DMS79 treated with DMSO at 0.1 percent for 48 hours (cell line): Measurements from ENCODE around the gene C18orf32.
"Not testable (repeated sequence)": the region's sequence is repeated elsewhere in the genome, so short reads cannot be mapped to it uniquely, and the experiment has no call there.

Experiments
- DNase-seq: peaks from one replicate; lab custom pipeline; 2025; lab: John Stamatoyannopoulos, UW

The C18orf32 gene

DNA sequence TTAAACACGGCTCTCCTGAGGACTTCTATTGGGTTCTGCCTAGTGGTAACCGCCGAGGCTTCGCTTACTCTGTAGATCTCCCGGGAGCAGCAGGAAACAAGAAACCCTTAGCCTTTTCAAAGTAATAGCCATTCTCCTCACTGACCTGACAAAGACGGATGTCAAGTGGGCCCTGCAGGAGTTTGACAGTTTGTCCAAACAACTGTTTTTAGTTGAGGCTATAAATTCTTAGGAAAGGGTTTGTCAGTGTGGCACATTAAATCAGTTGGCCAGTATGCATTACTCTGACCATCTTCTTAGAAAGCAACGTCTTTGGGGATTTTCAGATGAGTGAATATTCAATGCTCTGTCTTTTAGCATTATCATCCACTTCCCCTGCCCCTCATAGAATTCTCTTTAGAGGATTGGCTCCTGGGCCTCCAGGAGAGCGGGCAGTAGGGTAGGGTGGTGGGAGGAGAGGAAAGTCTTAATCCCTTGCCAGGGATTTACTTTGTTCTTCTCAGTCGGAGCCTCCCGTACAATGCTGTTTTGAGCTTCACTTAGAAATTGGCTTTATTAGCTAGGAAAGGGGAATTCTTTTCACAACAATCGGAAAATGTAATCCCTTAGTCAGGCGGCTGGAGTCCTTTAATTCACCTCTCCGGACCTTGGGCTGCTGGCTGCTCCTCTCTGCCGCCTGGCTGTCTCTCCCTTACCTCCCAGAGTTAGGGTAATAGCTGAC is 13.3 kb upstream of the C18orf32 start:
- no peak for DNase-seq

DNA sequence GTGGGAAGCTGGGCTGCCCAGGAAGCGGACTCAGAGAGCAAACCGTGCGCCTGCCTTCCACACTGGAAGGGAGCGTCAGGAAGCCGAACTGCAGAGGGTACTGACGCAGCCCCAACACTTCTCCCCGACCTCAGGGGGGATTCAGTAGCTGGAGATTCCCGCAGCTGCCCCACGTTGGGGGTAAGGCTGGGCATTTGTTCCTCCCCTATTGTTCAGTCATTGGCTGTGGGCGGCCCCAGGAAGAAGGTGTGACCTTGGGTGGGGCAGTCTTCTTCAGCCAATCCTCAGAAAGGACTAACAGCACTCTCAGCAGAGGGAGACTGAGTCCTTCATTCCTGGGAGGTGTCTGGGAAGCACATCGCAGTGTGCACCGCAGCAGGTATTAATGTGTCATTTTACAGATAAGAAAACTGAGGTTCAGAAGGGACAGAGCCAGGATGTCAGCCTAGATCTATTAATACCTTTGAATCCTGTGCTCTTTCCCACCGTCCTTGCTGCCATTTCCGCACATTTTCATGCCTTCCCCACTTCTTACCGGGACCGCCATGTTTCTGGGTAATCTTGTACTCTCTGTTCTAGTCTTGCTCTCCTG is 12.1 kb upstream of the C18orf32 start:
- no peak for DNase-seq

DNA sequence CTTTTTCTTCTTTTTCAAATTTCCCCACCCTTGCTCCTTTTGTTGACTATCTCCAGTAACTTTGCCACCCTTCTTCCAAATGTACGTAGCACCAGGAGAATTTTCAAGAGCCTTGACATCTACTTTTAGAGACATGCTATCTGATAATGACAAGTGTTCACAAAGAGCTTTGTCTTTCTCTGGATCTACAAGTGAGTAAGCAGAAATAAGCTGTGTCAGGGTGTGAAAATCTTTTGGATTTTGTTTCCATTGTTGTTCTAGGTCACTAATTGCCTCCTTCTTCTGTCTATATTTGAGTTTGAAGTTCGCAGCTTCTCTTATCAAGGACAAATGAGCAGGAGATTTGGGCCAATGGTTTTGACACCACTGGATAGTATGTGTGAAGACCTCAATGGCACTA is 8.4 kb upstream of the C18orf32 start:
- DNase-seq = no peak

DNA sequence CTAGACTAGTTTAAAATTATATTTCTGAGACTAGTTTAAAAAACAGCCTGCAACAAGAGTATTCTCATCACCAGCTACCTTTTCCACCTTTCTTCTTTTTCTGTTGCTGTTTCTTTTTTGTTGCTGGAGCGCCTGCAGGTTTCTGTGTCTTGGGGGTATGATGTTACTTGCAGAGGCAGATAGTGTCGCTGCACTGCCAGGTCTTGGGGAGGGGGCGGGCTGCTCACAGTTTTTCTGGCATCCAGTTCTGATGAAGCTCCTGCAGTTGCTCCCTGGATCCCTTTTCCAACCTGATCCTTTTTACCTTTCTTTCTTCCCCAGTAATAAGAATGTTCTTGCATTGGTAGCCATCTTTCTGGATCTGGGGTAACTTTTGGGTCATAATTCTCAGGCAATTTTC is 8.0 kb upstream of the C18orf32 start:
- no peak for DNase-seq

DNA sequence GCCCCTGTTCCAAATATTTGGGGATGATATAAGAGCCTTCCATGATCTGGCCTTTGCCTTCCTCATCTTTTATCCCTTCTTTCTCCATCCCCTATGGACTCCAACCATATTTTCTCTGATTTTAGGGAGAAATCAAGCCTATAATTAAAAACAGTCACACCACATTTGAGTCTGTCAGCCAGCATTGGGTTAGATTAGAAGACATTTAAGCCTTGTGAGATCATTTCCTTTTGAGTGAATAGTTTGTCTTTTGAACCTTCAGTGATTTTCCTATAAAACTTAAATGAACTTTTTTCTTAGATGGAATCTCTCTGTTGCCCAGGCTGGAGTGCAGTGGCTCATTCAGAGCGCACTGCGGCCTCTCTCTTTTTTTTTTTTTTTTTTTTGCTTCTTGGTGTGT is 7.6 kb upstream of the C18orf32 start:
- DNase-seq = no peak

DNA sequence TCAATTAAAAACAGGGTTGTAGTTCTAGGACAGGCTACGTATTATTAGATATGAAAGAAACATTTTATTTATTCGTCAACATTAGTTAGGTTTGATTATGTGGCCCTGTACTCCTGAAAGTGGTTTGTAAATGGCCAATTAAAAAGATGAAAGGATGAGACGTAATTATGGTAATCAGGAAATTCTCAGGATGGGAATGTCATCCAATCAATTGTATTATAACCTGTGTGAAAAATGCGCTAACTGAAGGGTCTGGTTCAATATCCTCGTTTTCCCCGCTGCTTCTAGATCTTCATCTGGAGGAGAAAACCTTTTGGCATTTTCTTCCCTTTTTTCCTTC is 5.6 kb upstream of the C18orf32 start:
- DNase-seq = no peak

DNA sequence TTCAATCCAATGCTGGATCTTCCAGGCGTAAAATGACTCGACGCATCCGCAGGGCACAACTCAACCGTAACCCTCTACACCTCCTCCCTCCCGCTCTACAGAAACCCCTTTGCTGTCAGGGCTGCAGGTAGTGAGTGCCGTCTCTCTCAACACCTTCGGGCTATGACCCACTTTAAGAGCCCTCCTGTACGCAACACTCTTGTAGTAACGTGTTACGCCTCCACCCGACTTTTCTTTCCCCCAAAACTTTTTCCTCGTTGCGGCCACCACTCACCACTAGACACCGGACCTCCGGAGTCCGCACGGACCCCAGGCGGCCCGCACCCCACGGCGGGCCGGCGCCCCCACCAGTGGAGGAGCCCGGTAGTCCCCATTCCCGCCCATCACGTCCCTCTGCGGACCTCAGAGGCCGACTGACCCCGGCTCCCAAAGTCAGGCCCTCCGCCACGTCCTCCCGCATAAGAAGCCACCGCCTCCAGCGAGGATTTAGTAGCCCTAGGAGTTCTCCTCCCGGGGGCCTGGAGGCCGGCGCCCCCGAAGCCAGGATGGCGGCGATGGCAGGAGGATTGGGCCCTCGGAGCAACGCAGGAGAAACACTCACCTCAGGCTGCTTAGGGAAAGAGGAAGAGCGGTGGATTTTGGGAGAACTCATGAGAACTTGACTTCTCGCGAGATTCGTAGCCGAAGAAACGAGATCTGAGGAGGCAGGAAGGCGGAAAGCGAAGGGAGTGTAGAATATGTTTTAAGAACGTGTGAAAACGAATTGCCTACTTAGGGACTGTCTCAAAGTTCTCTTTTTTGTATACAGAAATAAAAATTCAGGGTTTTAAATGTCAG is 5.0 kb upstream of the C18orf32 start, which contains the start of gene RPL17:
RPL17 (minus strand) TSS at position 609 of the 837 bp plus-strand sequence.
- DNase-seq = peak; percentile 97

DNA sequence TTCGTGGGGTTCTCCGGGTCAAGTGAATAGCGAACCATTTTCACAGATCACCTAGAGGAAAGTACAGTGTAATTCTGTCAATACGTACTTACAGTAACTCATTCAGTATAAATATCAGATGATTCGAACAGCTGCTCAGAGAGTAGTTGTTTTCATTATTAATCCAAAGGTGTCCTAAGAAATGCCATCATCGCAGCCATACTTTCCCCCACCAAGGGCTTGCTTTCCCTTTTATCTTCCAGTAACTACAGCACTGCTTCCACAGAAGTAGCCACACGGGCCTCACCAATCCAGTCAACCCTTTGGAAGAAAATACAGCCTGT is 4.5 kb upstream of the C18orf32 start:
- DNase-seq = no peak

DNA sequence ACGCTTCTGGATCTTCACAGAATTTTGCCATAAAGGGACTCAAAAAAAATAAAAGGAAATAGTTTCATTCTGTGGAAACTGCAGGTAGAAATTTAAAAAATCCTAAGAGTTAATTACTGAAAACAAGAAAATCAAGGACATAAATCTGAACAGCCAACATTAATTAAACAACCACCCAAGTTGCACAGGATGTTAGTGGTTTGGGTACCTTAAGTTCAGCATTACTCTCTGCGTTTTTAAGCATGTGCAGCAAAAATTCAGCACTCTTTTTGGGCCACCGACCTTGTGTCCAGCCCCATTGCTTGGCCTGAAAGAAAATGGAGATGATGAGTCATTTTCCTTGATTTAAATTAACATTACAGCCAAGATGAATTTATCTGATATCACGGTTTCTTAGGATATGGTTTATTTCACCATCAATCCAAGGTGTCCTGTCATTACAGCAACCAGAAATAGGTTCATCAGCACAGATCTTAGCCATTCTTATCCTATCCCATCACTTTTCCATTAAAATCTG is 3.3 kb upstream of the C18orf32 start:
- no peak for DNase-seq

DNA sequence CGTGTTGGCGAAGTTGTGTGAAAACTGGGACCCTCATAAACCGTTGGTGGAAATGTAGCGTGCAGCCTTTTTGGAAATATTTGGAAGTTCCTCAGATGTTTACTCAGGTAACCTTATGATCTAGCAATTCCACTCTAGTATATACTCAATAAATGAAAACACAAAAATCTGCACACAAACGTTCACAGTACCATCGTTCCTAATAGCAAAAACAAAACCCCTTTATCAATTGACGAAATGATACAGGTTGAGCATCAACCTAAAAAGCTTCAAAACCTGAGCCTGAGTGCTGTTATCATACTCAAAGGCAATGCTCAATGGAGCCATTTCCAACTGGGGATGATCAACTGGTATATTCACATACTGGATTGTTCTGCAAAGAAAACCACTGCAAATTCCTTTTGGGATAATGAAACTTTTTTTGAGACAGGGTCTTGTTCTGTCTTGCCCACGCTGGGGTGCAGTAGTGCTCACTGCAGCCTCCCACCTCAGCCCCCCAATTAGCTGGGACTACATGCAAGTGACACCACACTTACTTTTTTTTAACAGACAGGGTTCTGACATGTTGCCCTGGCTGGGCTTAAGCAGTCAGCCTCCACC is 777 bp upstream of the C18orf32 start:
- no peak for DNase-seq

DNA sequence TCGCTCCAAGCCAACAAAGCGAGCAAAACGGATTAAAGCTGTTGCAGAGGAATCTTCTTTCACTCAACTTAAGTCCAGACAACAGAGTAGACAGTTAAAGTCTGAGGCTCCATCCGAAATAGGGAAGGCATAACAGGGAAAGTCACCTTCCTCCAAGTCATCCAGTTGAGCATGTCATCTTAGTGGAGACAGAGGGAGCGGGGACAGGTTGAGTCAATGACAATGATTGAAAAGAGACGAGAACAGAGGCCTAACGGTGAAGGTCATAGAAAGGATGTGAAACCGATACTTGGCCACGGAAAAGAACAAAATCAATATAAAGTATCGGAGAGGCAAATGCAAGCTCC is 455 bp downstream of the C18orf32 start:
- DNase-seq = no peak

DNA sequence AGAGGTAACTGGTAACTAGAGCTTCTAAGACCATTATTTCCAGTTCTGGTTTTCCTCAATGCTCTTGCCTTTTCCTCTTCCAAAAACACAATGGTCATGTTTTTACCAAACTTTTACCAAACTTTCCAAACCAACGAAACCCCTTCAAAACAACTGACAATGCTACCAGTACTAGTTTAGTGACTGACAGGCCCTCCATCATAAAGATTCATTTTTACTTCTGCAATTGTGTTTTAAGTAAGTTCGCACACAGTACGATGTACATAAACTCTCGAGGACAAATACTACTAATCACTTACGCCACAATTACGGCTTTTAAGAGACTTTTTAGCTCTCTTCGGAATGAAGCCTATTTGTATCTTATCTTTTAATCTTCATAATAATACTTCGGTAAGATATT is 900 bp downstream of the C18orf32 start:
- DNase-seq = peak; percentile 12

DNA sequence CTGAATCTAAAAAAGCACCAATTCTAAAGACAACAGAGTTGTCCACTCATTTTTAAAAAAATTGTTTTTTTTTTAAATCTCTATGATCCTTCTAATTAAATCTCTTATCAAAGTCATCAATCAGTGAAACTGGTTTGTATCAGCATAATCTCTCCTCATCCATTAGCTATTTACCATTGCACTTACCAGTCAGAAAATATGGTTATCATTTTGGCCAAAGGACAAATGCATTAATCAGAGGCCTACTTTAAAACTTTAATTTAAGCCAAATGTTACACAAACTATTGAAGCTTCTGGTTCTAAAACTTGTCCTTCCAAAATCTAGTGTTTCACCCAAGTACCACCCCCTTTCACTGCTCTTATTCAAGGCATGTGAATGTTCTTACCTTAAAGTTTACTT is 3.8 kb downstream of the C18orf32 start:
- no peak for DNase-seq

DNA sequence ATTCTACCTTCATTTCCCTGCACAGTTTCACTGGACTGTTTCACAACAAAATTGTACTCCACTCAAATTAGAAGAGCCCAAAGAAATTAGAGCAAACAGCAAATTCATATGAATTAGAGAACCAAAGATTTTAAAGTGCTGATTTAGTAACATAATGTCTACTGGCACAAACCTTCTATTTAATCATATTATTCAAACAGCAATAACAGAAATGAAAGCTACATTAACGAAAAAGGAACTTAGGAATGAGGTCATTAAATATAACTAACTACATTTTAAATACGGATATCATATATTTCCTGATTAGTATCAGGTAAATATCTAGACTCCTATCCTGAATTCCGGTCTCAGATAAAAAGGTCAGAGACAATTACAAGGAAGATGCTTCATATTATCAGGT is 5.1 kb downstream of the C18orf32 start:
- DNase-seq = no peak

DNA sequence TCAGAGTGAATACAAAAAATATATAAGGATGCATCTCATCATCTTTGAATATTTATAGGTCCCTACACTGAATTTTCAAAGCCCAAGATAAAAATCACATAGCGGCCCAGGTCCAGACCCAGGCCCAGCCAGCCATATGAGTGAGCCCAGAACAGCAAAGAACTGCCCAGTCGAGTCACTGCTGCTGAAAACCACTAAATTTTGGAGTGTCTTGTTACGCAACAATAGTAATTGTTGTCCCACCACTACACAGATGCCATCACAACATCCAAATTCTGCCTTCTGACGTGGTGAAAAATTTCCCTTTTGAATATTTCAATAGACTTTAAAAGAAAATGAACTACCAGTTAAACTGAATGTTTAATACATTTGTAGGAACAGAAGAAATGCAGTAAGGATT is 5.7 kb downstream of the C18orf32 start:
- no peak for DNase-seq

DNA sequence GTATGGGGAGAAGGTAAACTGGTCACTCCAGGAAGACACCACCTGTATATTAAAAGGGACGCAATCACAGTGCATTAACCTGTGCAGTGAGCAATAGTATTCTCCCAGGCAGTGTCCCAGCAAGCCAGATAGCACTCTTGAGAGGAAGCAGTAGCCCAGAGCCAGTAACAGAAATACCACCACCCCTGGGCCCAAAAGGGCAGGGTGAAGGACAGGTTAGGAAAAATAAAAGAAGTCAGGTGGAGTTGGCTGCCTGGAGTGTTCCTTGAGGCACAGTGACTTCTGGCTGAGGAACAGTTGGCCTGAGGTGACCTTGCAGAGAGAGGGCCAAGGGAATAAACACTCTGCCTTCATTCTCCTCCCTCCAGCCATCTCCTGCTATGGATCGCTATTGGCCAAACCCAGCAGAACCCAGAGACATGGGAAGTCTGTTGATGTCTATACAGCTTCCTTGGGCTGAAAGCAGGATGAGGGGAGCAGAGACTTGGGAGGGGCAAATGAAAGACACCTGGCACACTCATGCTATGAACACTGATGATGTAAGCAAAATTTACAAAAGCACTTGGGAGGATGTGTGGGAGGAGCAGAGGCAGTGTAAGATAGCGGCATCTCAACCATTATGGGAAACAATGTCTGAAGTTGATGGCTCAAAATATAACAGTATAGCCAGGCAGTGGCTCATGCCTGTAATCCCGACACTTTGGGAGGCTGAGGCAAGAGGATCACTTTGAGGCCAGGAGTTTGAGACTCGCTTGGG is 7.5 kb downstream of the C18orf32 start:
- DNase-seq = no peak

DNA sequence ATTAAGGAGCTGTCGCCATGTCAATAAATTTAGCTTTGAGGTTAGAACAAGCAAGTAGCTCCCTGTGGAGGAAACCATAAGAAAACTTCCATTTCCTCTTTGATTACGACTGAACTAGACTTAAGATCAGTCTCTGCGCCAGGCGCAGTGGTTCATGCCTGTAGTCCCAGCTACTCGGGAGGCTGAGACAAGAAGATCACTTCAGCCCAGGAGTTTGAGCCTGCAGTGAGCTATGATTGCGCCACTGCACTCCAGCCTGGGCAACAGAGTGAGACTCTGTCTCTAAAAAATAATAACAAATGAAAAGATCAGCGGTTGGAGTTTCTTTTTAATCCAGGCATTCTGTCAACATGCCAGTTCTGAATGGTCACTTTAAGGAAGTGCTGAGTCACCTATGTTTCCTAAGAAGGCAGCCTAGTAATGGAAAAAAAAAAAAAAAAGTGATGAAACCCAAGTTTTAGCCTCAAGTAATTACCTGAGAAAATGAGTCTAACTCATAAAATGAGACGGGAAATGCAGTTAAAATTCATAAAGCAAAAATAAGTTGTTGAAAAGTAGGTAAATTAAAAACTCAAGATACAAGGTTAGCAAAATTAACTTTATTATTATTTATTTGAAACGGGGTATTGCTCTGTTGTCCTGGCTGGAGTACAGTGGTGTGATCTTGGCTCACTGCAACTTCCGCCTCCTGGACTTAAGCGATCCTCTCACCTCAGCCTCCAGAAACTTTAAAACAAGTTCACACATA is 10.2 kb downstream of the C18orf32 start:
- DNase-seq = no peak

DNA sequence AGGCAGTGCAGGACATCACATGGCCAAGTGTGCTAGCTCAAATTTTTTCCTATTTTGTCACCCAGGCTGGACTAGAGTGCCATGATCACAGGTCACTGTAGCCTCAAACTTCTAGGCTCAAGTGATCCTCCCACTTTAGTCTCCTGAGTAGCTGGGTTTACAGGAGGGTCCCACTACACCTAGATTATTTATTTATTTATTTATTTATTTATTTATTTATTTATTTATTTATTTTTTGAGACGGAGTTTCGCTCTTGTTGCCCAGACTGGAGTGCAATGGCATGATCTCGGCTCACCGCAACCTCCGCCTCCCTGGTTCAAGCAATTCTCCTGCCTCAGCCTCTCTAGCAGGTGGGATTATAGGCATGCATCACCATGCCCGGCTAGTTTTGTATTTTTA is 12.1 kb downstream of the C18orf32 start:
- DNase-seq = not testable (repeated sequence)

DNA sequence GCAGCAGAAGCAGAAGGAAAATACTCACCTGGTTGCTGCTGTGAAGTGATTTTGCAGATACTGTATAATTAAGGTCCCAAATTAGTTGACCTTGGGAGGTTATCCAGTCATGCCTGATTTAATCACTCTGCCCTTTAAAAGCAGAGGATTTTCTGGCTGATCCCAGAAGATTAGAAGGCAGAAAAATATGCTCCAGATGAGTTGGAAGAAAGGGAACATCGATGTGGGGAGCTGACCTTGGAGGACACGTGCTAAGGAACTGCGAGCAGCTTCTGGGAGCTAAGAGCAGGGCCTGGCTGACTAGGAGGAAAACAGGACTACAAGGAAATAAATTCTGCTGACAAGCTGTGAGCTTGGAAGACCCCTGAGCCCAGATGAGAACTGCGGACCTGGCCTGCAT is 13.3 kb downstream of the C18orf32 start:
- no peak for DNase-seq

DNA sequence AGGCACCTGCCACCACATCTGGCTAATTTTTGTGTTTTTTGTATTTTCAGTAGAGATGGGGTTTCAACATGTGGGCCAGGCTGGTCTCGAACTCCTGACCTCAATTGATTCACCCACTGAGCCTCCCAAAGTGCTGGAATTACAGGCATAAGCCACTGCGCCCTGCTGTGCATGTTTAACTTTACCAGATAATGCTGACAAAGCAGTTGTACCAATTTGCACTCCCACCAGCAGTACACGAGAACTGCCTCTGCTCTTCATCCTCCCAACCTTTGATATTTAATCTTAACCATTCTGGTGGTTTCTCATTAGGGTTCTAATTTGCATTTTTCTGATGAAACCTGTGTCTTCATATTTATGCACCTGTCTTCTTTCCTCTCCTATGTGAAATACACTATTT is 14.6 kb downstream of the C18orf32 start:
- no peak for DNase-seq

DNA sequence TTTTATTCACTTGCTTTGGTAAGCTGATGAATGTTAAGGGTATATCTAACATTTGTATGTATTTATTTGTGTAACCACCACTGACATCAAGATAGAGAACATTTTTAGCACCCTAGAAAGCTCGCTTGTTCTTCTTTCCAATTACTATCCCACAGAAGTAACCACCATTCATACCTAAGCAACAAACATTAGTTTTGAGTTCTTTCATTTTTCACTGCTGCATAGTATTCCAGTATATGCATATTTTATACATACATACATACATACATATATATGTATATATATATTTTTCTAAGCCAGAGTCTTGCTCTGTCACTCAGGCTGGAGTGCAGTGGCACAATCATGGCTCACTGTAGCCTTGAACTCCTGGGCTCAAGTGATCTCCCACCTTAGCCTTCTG is 15.5 kb downstream of the C18orf32 start:
- DNase-seq = no peak
